Liver (tissue), 9 donors: ENCODE measurements around the gene CD163L1. TPM values are rescaled to one million over a fixed set of nuclear protein-coding genes. Genes with fewer than 3 reads are reported as not detected.

Experiments
- DNase-seq: peaks from one replicate; pipeline ENCODE4 v3.0.0-alpha.2; 2017; ENCODE audit warnings: low spot score
- H3K27ac ChIP-seq, 2 donors: one replicate each; pipeline ENCODE4 v1.7.0; 2013; ENCODE audit warnings: inconsistent platforms in 2 of 2, low read length in 2 of 2, control low read depth in 1 of 2, low read depth in 1 of 2, mild to moderate bottlenecking in 1 of 2
- H3K27me3 ChIP-seq, 4 donors: one replicate each; pipeline versions ENCODE4 v1.6.1 to v1.7.0; 2013; ENCODE audit warnings: low read length in 3 of 4, inconsistent platforms in 1 of 4, mild to moderate bottlenecking in 1 of 4, moderate library complexity in 1 of 4; ENCODE audit not compliant: control insufficient read depth in 4 of 4, insufficient read depth in 4 of 4
- H3K36me3 ChIP-seq, 4 donors: one replicate each; pipeline versions ENCODE4 v1.6.1 to v1.7.0; 2013; ENCODE audit warnings: low read length in 3 of 4, mild to moderate bottlenecking in 3 of 4, low read depth in 1 of 4, moderate library complexity in 1 of 4; ENCODE audit not compliant: control insufficient read depth in 4 of 4, insufficient read depth in 3 of 4
- H3K4me1 ChIP-seq, 4 donors: one replicate each; pipeline versions ENCODE4 v1.6.1 to v1.7.0; 2013; ENCODE audit warnings: low read length in 3 of 4, mild to moderate bottlenecking in 3 of 4, moderate library complexity in 1 of 4; ENCODE audit not compliant: control insufficient read depth in 4 of 4, insufficient read depth in 4 of 4
- H3K4me3 ChIP-seq, 3 donors: one replicate each; pipeline versions ENCODE4 v1.6.1 to v1.7.0; 2013; ENCODE audit warnings: low read length in 3 of 3, control low read depth in 1 of 3, low read depth in 1 of 3, mild to moderate bottlenecking in 1 of 3
- H3K9ac ChIP-seq, 2 donors: one replicate each; pipeline ENCODE4 v1.7.0; 2013; ENCODE audit warnings: low read length in 2 of 2, mild to moderate bottlenecking in 2 of 2, moderate library complexity in 2 of 2, control low read depth in 1 of 2, low read depth in 1 of 2
- H3K9me3 ChIP-seq, 4 donors: one replicate each; pipeline versions ENCODE4 v1.6.1 to v1.7.0; 2013; ENCODE audit warnings: low read length in 3 of 4; ENCODE audit not compliant: control insufficient read depth in 4 of 4
- ATF3 ChIP-seq: IDR thresholded peaks from 2 replicates; pipeline ENCODE4 v1.6.1; 2016; ENCODE audit warnings: antibody characterized with exemption
- EGR1 ChIP-seq, 2 donors: IDR thresholded peaks; 2 replicates each; pipeline ENCODE4 v1.6.1; 2016 to 2018; ENCODE audit warnings: antibody characterized with exemption in 2 of 2, low read depth in 2 of 2
- FOXA1 ChIP-seq: IDR thresholded peaks from 2 replicates; pipeline ENCODE4 v1.6.1; 2016; ENCODE audit warnings: antibody characterized with exemption
- FOXA2 ChIP-seq: IDR thresholded peaks from 2 replicates; pipeline ENCODE4 v1.6.1; 2016; ENCODE audit warnings: antibody characterized with exemption
- GABPA ChIP-seq, 2 donors: IDR thresholded peaks in 1 of 2; conservative IDR thresholded peaks in 1 of 2; 2 replicates each; pipeline ENCODE4 v1.6.1; 2016; ENCODE audit warnings: antibody characterized with exemption in 2 of 2, mild to moderate bottlenecking in 1 of 2, moderate library complexity in 1 of 2
- MAX ChIP-seq: IDR thresholded peaks from 2 replicates; pipeline ENCODE4 v1.6.1; 2016; ENCODE audit warnings: antibody characterized with exemption
- NR2F2 ChIP-seq: IDR thresholded peaks from 2 replicates; pipeline ENCODE4 v1.6.1; 2016; ENCODE audit warnings: antibody characterized with exemption
- RAD21 ChIP-seq, 2 donors: IDR thresholded peaks; 2 replicates each; pipeline ENCODE4 v1.6.1; 2016; ENCODE audit warnings: antibody characterized with exemption in 2 of 2, mild to moderate bottlenecking in 2 of 2
- REST ChIP-seq: IDR thresholded peaks from 2 replicates; pipeline ENCODE4 v1.6.1; 2016; ENCODE audit warnings: antibody characterized with exemption, mild to moderate bottlenecking
- TAF1 ChIP-seq: conservative IDR thresholded peaks from 2 replicates; pipeline ENCODE4 v1.6.1; 2016; ENCODE audit warnings: antibody characterized with exemption, mild to moderate bottlenecking
- YY1 ChIP-seq: IDR thresholded peaks from 2 replicates; pipeline ENCODE4 v1.6.1; 2016; ENCODE audit warnings: antibody characterized with exemption, mild to moderate bottlenecking
- ZBTB33 ChIP-seq: IDR thresholded peaks from 2 replicates; pipeline ENCODE4 v1.6.1; 2016; ENCODE audit warnings: antibody characterized with exemption
- WGBS: extraction: QIAGEN DNeasy Blood & Tissue Kit; methylation state at CpG from one replicate; pipeline ENCODE4 v1.1.7; 2013; 5-methylcytosine and 5-hydroxymethylcytosine counted together
- polyA plus RNA-seq, 2 donors: library from polyadenylated mRNA; stranded (reverse) in 1 of 2; unstranded in 1 of 2; fragments of 200-250 nt in 1 of 2; fragments of >200 nt in 1 of 2; fragmentation: Nextera tagmentation in 1 of 2; extraction: Ambion mirVana in 1 of 2; gene quantifications; one replicate each; pipeline versions ENCODE4 v1.2.1 to v1.2.3, GENCODE V29; 2013 to 2015
- total RNA-seq, 2 donors: library from RNA; depleted of rRNA; stranded (reverse); fragments of >200 nt; gene quantifications; one replicate each; pipeline ENCODE4 v1.2.3, GENCODE V29; 2014
- donor health status: healthy.
- donor health status: healthy.
- donor health status: healthy.
- donor health status: healthy.
- donor health status: healthy.

Gene CD163L1
- total and polyA plus RNA-seq, 4 donors: 0.31 to 8.4 (median 1.1) TPM

- no peaks in the 10 kb centered on the region for H3K27me3 ChIP-seq
- 80% methylated on average over 6 of the region's 6 CpGs for WGBS
- H3K9me3 ChIP-seq: peaks cover 0 to 2% (median 0%) of the 10 kb centered on the region in 4 donors
- no peak overlapping the region for H3K27ac ChIP-seq
- H3K4me1 ChIP-seq: no peaks in the 10 kb centered on the region
- H3K4me3 ChIP-seq: no peak overlapping the region
- H3K9ac ChIP-seq: no peak overlapping the region
- TF ChIP-seq GABPA (IDR thresholded peaks at IDR 0.05 in 1 of 2, conservative IDR thresholded peaks at IDR 0.05 in 1 of 2) (no peak), ZBTB33 (no peak), FOXA2 (no peak), ATF3 (no peak), FOXA1 (no peak), MAX (no peak)
- no peaks in the 10 kb centered on the region for H3K36me3 ChIP-seq
- DNase-seq: no peak
Observed at GRCh38 chr12:7346551-7347225, 97.3 kb downstream of the CD163L1 start.

GRCh38 chr12:7344833-7345606 is 98.9 kb downstream of the CD163L1 start:
- H3K27ac ChIP-seq: no peak overlapping the region
- no peak overlapping the region for H3K9ac ChIP-seq
- H3K9me3 ChIP-seq: peaks cover 0 to 2% (median 0%) of the 10 kb centered on the region in 4 donors
- TF ChIP-seq FOXA1 (no peak), YY1 (no peak), NR2F2 (no peak), ATF3 (no peak), TAF1 (no peak), RAD21 (IDR thresholded peaks at IDR 0.05) (no peak), FOXA2 (no peak), REST (no peak), EGR1 (IDR thresholded peaks at IDR 0.05; ENCODE audit: low read depth in 2 of 2) (no peak)
- H3K36me3 ChIP-seq: no peaks in the 10 kb centered on the region
- no peaks in the 10 kb centered on the region for H3K27me3 ChIP-seq
- H3K4me3 ChIP-seq: no peak overlapping the region
- H3K4me1 ChIP-seq: no peaks in the 10 kb centered on the region
- DNase-seq: no peak
